H54 (cell line): ENCODE measurements around the gene UBASH3A.

Source experiments
- DNase-seq: peaks from one replicate; pipeline ENCODE4 v3.0.0; 2011; ENCODE audit warnings: low spot score, mixed read lengths; ENCODE audit not compliant: insufficient read length
- FAIRE-seq: peaks from 3 replicates; lab custom pipeline; 2011; peaks lifted over from hg19 to GRCh38; lab: Jason Lieb, UNC
- POLR2A ChIP-seq: IDR thresholded peaks from 2 replicates; pipeline ENCODE4 v1.6.1; 2011; ENCODE audit warnings: low read depth, mild to moderate bottlenecking, low read length

The UBASH3A gene

DNA sequence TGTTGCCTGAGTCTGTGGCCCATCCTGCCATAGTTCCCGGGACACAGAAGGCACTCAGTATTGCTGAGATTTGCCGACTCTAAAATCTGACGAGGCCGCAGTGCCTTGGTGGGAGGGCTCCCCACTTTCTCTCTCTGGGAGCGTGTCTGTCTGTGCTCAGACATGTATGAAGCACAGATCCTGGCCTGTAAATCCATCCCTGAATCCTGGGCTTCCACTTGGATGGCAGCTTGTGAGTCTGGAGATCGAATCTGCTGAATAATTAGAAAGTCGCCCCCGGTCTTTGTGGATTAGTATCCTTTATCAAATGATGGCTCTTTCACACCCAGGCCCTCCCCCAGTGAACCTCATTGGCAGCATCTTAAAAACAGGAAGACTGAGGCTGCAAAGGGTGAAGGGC is 10.4 kb downstream of the UBASH3A start:
- TF ChIP-seq POLR2A, result no peak
- FAIRE-seq (no peak), DNase-seq (no peak)

DNA sequence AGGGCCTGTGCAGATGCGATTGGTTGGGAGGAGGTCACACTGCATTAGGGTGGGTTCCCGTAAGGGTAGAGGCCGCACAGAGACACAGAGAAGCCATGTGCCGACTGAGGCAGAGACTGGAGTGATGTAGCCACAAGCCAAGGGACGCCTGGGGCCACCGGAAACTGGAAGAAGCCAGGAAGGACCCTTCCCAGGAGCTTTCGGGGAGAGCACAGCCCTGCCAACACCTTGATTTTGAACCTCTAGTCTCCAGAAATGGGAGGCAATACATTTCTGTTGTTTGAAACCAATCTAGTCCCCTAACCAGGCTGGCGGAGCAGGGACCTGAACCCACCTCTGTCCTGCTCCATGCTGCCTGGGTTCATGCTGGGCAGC is 10.8 kb downstream of the UBASH3A start:
- DNase-seq, result no peak
- FAIRE-seq, result no peak
- no peak for TF ChIP-seq POLR2A

DNA sequence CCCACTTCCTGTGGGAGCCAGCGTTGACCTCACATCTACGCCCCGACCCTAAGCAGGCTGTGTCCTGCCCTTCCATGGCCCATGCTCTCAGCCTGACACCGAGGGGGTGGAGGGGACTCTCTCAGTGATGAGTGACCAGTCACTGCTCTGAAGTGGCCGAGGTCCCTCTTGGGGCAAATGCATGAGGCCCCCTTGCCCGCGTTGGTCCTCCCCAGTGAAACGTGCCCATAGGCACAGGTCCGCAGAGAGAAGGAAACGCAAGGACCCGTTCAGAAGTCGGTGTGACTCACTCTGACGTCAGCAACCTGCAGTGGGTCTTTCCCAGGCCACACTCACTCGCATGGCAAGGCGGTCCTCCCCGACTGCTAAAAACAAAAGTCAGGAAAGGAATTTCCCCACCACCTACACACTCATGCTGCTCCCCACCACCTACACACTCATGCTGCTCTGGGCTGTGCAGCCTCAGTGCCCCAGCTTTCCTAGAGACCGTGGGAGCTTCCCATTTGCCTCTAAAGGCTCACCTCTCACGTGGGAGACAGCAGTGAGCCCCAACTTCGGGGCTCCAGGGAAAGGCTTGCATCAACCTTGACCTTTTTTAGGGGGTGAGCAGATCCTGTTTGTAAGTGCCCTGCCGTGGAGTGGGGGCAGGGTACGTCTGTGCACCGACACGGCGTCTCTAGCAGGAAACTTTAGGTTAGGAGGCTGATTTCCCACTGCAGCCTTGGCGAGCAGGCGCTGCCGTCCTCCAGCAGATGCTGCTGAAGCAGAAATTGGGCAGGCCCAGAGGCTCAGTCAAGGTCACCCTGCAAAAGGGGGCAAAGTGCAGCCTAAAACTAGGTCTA is 11.4 kb downstream of the UBASH3A start:
- DNase-seq (peak; percentile 68), FAIRE-seq (no peak)
- no peak for TF ChIP-seq POLR2A

DNA sequence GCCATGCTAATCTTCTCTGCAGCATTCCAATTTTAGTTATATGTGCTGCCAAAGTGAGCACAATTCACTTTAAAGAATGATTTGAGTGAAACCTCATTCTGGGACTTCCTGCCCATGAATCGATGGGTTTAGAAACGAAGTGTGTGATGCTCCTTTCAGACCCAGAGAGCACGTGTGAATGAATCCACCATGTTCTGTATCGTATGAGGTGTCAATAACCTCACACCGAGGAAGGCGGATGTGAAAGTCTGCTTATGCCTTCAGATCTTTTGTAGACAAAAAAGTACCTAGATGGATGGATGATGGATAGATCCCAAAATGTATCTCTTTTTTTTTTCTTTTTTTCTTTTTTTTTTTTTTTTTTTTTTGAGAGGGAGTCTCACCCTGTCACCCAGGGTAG is 13.8 kb downstream of the UBASH3A start:
- DNase-seq, result no peak
- no peak for TF ChIP-seq POLR2A
- FAIRE-seq, result no peak

DNA sequence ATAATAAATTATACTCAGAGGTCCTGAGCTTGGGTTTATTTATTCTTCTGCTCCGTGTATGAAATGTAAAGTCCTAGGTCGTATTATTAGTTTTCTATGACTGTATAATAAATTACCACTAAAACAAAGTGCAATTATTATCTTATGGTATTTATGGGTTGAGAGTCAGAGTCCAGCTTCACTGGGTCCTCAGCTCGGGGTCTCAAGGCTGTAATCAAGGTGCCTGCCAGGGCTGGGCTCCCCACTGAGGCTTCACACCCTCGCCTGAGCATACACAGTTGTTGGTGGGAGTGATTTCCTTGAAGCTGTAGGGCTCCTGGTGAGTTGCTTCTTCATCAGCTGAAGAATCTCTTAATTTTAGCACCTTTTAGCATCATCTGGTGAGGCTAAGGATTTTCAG is 15.2 kb downstream of the UBASH3A start:
- TF ChIP-seq POLR2A, result no peak
- DNase-seq, result no peak
- no peak for FAIRE-seq

DNA sequence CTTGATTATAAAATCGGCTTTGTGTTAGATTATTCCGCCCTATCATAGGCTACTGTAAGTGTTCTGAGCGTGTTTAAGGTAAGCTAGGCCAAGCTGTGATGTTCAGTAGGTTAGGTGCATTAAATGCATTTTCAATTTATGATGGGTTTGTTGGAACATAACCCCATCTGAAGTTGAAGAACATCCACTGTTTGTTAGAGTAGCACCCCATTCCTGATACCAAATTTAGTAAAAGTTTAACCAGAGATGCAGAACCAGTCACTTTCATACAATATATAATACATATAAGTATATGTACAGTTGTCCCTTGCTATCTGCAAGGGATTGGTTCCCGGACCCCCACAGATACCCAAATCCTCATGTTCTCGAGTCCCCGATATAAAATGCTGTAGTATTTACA is 16.1 kb downstream of the UBASH3A start:
- no peak for TF ChIP-seq POLR2A
- DNase-seq, result no peak
- FAIRE-seq, result no peak

DNA sequence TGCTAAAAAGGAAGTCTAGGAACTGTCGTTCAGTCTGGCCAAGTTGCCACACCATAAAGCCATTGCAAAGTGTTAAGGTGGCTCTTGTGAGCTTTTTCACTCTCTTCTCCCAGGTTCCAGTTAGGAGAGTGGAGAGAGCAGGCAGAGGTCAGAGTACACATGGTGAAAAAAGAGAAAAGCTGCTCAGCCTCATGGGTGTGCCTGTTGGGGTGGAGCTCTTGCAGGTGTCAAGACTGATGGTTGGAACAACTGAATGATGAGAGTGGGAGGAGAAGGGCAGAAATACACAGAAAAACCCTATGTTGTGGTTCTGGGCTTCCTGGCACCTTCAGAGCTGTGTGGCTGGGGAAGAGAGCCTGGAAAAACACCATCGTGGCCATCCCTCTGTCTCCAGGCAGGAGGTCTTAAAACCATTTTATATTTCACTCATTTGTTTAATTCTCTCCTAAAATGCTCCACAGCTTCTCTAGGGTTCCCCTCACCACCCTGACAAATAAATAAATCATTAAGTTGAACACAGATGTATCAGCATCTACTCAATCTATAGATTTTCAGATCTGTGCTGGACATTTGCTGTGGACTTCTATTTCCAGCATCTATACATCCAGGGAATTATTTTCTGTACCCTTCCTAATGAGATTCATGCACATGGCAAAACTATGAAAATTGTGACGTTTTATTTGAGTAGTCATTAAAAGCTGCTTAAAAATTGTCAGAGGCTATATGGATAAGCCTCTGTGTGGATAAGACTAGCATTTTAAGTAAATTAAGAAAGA is 17.5 kb downstream of the UBASH3A start:
- DNase-seq (no peak), FAIRE-seq (no peak)
- no peak for TF ChIP-seq POLR2A

DNA sequence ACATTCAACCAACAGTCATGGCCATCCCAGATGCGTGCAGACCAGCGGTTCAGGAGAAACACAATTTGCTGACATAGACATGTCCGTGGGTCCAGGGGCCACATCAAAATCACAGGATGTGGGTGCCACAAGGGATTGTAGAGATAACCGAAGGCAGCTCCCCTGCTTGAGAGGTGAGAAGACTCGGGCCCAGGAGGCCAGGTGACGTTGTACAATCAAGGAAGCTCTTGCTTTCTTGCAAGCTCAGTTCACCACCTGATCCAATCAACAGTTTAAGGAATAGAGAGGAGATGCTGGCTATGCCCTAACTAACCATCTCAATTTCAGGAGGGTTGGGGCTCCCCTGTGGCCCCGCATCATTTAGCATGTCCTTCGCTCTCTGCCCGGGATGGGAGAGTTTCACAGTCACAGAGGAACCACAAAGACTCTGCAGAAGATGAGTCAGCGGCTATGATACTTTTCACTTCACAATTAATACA is 19.5 kb downstream of the UBASH3A start:
- DNase-seq (no peak), FAIRE-seq (no peak)
- TF ChIP-seq POLR2A, result no peak

DNA sequence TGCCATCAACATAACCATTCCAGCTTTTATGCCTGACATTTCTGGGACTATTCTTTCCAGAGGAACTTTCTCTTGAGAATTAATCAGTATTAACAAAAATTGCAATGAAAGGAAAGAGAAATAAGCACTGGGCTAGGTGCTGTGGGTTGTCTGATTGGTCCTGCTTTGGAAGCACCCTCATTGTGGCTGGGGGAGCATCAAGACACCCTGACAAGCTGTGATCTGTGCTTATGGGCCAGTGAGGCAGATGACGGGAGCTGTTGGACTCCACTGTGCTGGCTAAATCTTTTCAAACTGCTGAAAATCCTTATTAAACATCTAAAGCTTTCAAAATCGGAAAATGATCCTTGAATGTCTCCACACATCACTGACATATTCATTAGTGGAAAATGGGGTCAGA is 20.0 kb downstream of the UBASH3A start:
- FAIRE-seq, result no peak
- DNase-seq, result no peak
- no peak for TF ChIP-seq POLR2A

DNA sequence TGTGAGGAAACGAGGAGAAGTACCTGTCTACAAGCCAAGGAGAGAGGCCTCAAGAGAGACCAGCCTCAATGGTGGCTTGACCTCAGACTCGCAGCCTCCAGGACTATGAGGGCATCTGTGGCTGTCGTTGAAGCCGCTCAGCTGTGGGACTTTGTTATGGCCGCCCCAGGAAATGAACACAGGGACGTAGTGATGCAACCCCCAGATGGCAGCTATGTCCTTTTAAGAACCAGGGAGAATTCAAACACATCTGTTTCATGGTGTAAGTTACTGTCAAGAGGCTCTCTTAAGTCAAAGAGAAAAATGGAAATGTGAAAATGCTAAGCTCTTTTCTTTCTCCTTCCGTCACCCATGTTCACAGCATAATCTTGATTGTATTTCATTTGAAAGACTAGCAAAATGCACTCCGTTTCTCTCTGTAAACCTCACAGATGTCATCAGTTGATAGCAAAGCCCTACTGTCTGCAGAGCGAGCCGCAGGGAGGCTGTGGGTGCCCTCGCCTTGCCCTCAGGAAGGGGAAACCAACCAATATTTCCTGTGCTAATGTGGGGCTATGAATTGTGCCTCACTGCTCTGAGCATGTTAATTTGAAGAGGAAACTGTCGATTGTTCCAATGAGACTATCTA is 21.3 kb downstream of the UBASH3A start:
- no peak for DNase-seq
- FAIRE-seq, result no peak
- TF ChIP-seq POLR2A, result no peak

DNA sequence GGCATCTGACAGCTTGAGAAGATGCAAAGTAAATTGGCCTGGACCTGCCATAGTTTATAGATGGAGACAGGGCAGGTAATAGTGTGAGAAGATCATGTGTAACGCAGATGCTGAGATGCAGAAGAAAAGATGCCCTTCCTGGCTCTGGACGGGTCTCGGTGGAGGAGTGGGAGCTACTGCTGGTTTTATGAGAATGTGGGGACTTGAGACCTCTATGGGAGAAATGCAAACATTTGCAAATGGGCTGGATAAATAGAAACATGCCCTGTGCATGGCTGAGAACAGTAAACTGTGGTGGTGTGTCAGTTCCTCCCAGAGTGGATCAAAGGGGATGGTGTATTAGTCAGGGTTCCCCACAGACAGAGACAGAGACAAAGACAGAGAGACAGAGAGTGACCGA is 21.9 kb downstream of the UBASH3A start:
- FAIRE-seq (no peak), DNase-seq (no peak)
- TF ChIP-seq POLR2A, result no peak

DNA sequence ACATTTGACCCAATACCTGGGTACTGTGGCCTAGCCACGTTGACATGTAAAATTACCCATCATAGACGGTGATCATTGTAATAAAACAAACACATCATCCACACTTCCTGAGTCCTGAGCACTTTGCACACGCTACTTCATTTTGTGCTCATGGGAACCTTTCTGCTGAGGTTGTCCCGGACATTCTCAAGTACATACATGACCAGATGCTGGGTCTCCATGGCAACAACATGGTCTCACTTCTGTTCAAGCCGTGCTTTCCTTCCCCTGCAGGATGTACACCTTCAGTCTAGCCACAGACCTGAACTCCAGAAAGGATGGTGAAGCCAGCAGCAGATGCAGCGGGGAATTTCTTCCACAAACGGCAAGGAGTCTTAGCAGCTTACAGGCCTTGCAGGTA is 22.7 kb downstream of the UBASH3A start:
- FAIRE-seq, result no peak
- TF ChIP-seq POLR2A, result no peak
- DNase-seq, result no peak

DNA sequence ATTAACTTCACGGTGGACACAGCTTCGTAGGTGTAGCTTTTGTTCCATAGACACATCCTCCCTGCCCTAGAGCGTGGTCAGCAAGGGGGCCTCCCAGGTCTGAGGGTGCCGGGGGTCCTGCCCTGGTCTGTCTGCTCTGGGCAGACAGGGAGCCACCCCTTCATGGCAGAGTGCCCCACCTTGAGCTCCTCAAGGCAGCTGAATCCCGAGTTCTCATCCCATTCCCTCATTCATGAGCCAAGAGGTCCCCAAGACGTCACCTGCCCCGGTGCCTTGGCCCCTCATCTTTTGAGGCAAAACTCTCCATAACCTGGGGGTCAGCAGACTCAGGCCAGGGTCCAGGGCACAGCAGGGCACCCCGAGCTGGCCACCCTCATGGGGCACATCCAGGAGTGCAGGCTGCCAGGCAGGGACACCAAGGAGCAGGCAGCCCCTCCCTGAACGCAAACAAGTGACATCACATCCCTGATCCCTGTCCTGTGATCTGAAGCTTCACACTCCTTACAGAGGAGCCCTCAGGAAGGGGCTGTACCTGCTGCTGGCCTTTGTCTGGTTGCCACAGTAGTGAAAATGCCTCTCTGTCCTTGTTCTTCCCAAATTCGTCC is 23.3 kb downstream of the UBASH3A start:
- no peak for DNase-seq
- no peak for FAIRE-seq
- TF ChIP-seq POLR2A, result no peak

DNA sequence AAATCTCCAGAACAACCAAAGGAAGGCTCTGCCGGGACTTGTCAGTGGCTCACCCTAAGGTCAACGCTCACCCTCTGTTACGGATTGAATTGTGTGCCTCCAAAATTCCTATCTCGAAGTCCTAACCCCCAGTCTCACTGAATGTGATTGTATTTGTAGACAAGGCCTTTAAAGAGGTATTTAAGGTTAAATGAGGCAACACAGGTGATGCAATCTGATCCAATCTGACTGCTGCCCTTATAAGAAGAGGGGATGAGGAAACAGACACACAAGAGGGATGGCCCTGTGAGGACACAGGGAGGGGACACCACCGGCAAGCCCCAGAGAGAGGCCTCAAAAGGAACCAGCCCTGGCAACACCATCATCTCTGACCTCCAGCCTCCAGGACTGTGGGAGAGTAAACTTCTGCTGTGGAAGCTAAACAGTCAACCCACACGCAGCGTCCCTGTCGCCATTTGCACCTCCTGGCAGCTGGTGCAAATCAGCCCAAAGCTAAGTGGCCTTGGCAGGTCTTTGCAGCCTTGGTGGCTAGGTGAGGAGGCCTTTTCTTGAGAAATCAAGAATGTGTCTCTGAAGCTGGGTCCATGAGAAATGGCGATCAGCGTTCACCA is 24.2 kb downstream of the UBASH3A start:
- FAIRE-seq (no peak), DNase-seq (no peak)
- no peak for TF ChIP-seq POLR2A
